ENCODE data around the gene NT5C3A. TPM values are rescaled to one million over a fixed set of nuclear protein-coding genes. Genes with fewer than 3 reads are reported as not detected.

NT5C3A gene
- total and polyA plus RNA-seq, 2 of the 8 experiments (the other 6 are each of a cell fraction or from before 2014, with no cell fraction given) = 7.5 to 22.7 TPM

- TF ChIP-seq SAP30 (IDR thresholded peaks at IDR 0.05; ENCODE audit: insufficient read depth, insufficient replicate concordance, low read length) (no peak), PHF8 (conservative IDR thresholded peaks at IDR 0.05; ENCODE audit: low read depth, low read length) (no peak), BRCA1 (IDR thresholded peaks at IDR 0.05; ENCODE audit: low read depth, low read length) (no peak), TAF1 (IDR thresholded peaks at IDR 0.05; ENCODE audit: low read depth, low read length) (no peak), FOSL1 (IDR thresholded peaks at IDR 0.05; ENCODE audit: insufficient read depth, low read depth, low read length) (no peak)
- TF ChIP-seq, protein P1, sequence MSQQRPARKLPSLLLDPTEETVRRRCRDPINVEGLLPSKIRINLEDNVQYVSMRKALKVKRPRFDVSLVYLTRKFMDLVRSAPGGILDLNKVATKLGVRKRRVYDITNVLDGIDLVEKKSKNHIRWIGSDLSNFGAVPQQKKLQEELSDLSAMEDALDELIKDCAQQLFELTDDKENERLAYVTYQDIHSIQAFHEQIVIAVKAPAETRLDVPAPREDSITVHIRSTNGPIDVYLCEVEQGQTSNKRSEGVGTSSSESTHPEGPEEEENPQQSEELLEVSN (IDR thresholded peaks at IDR 0.05) = no peak
Measured at GRCh38 chr7:33091111-33091531, 28.5 kb upstream of the NT5C3A start (continued).

Data from H1 (cell line).